Measurements from ENCODE around the gene OR6S1.

DNA sequence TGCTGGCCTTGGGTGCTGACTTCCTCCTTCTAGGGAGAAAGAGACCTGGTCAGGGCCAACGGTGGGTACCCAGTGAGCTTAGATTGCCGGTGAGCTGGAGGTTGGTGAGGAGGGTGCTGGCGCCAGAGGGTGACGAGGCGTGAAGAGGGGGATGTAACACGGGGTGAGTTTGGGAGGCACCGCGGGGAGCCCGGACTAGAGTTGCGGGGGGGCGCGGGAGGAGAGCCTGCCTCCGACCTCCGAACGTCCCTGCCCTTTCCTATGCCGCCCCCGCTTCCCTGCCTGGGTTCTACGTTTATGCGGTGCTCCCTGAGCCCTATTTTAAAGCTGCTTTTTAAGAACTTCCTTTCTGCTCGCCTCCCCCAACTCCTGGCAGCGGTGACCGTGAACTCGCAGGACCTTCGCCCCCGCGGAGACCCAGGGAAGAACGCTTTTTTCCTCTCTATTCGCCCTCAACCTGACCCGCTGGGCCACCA is 18.6 kb downstream of the OR6S1 start:
- TF ChIP-seq POLR2A (IDR thresholded peaks at IDR 0.05) (no peak), CTCF (IDR thresholded peaks at IDR 0.05) (no peak), EP300 (IDR thresholded peaks at IDR 0.05) (no peak), POLR2AphosphoS5 (IDR thresholded peaks at IDR 0.05) (no peak)
